HEK293 (cell line): ENCODE measurements around the gene KLK7.

Experiments
- CTCF ChIA-PET: fragments of 350-600 bp; formaldehyde crosslinking; extraction: SDS; loops from one replicate; lab custom pipeline; 2021; ENCODE audit warnings: antibody characterized with exemption; lab: Yijun Ruan, JAX
- POLR2A ChIA-PET: fragments of 300-600 bp; formaldehyde crosslinking; extraction: SDS; loops from one replicate; lab custom pipeline; 2020; ENCODE audit warnings: antibody characterized with exemption, inconsistent platforms; lab: Yijun Ruan, JAX
- H3K27ac ChIP-seq: fragments of 200-500 bp; sonication (Bioruptor generic); 2 replicates; pipeline ENCODE4 v1.5.1; 2014; ENCODE audit warnings: low read depth, low read length, control low read depth, inconsistent platforms; ENCODE audit errors: extremely low read depth
- H3K36me3 ChIP-seq, 2 experiments: fragments of 200-500 bp in 1 of 2; sonication (Bioruptor generic) in 1 of 2; 1 replicate in 1 of 2; 2 replicates in 1 of 2; pipeline ENCODE4 v1.5.1; 2014 to 2017; ENCODE audit warnings: inconsistent platforms in 2 of 2, low read length in 2 of 2; ENCODE audit not compliant: control insufficient read depth in 2 of 2, insufficient read depth in 1 of 2
- H3K4me1 ChIP-seq: fragments of 200-500 bp; sonication (Bioruptor generic); 2 replicates; pipeline ENCODE4 v1.5.1; 2014; ENCODE audit warnings: mild to moderate bottlenecking, low read length, inconsistent platforms; ENCODE audit not compliant: control insufficient read depth, insufficient read depth
- H3K4me3 ChIP-seq: 2 replicates; pipeline ENCODE4 v1.5.1; 2011; ENCODE audit warnings: low read depth, mild to moderate bottlenecking, control low read depth, low read length, moderate library complexity
- H3K9me3 ChIP-seq: fragments of 200-500 bp; sonication (Bioruptor generic); 2 replicates; pipeline ENCODE4 v1.5.1; 2014; ENCODE audit warnings: low read depth, low read length, inconsistent platforms; ENCODE audit not compliant: control insufficient read depth, insufficient read depth
- HOXC10 ChIP-seq: sonication (generic); formaldehyde crosslinking; IDR thresholded peaks from 2 replicates; pipeline ENCODE4 v1.8.1; 2023; ENCODE audit warnings: mild to moderate bottlenecking, missing genetic modification reagents
- KLF10 ChIP-seq: fragments of 450-650 bp; IDR thresholded peaks from 2 replicates; pipeline ENCODE4 v1.5.1; 2018; ENCODE audit warnings: missing biosample characterization, mild to moderate bottlenecking, missing genetic modification characterization
- KLF9 ChIP-seq: fragments of 450-650 bp; formaldehyde crosslinking; IDR thresholded peaks from 2 replicates; pipeline ENCODE4 v1.5.1; 2016; ENCODE audit warnings: missing biosample characterization, missing genetic modification characterization, low read depth
- MEIS1 ChIP-seq: sonication (generic); formaldehyde crosslinking; IDR thresholded peaks from 2 replicates; pipeline ENCODE4 v1.8.1; 2022; ENCODE audit warnings: missing genetic modification reagents, mild to moderate bottlenecking, borderline replicate concordance
- PBX3 ChIP-seq: sonication (generic); formaldehyde crosslinking; IDR thresholded peaks from 2 replicates; pipeline ENCODE4 v1.8.1; 2022; ENCODE audit warnings: mild to moderate bottlenecking, moderate library complexity, missing genetic modification reagents
- PRDM4 ChIP-seq: fragments of 450-650 bp; formaldehyde crosslinking; IDR thresholded peaks from 2 replicates; pipeline ENCODE4 v1.5.1; 2017; ENCODE audit warnings: missing biosample characterization, missing genetic modification characterization
- SP3 ChIP-seq: fragments of 450-650 bp; formaldehyde crosslinking; IDR thresholded peaks from 2 replicates; pipeline ENCODE4 v1.5.1; 2016; ENCODE audit warnings: missing biosample characterization, missing genetic modification characterization
- ZBTB21 ChIP-seq: fragments of 450-650 bp; formaldehyde crosslinking; IDR thresholded peaks from 2 replicates; pipeline ENCODE4 v1.5.1; 2017; ENCODE audit warnings: missing biosample characterization, missing genetic modification characterization
- ZBTB7A ChIP-seq: fragments of 450-650 bp; formaldehyde crosslinking; IDR thresholded peaks from 2 replicates; pipeline ENCODE4 v1.5.1; 2016; ENCODE audit warnings: low read depth, missing biosample characterization, missing genetic modification characterization
- ZNF112 ChIP-seq: fragments of 450-650 bp; formaldehyde crosslinking; IDR thresholded peaks from 2 replicates; pipeline ENCODE4 v1.5.0; 2017; ENCODE audit warnings: missing biosample characterization, missing genetic modification characterization
- ZNF133 ChIP-seq: fragments of 450-650 bp; formaldehyde crosslinking; IDR thresholded peaks from 2 replicates; pipeline ENCODE4 v1.5.1; 2016; ENCODE audit warnings: missing biosample characterization, missing genetic modification characterization
- ZNF169 ChIP-seq: fragments of 450-650 bp; formaldehyde crosslinking; IDR thresholded peaks from 2 replicates; pipeline ENCODE4 v1.5.1; 2016; ENCODE audit warnings: missing biosample characterization, missing genetic modification characterization
- ZNF292 ChIP-seq: fragments of 450-650 bp; formaldehyde crosslinking; IDR thresholded peaks from 2 replicates; pipeline ENCODE4 v1.5.1; 2016; ENCODE audit warnings: low read depth, missing biosample characterization, missing genetic modification characterization, borderline replicate concordance
- ZNF324 ChIP-seq: fragments of 450-650 bp; formaldehyde crosslinking; IDR thresholded peaks from 2 replicates; pipeline ENCODE4 v1.5.1; 2016; ENCODE audit warnings: missing biosample characterization, missing genetic modification characterization
- ZNF449 ChIP-seq: fragments of 450-650 bp; formaldehyde crosslinking; IDR thresholded peaks from 2 replicates; pipeline ENCODE4 v1.5.1; 2017; ENCODE audit warnings: missing biosample characterization, mild to moderate bottlenecking, missing genetic modification characterization, moderate library complexity
- ZNF555 ChIP-seq: fragments of 450-650 bp; formaldehyde crosslinking; conservative IDR thresholded peaks from 2 replicates; pipeline ENCODE4 v1.5.1; 2017; ENCODE audit warnings: missing biosample characterization, mild to moderate bottlenecking, missing genetic modification characterization, inconsistent platforms
- ZNF580 ChIP-seq: fragments of 450-650 bp; formaldehyde crosslinking; IDR thresholded peaks from 2 replicates; pipeline ENCODE4 v1.5.1; 2016; ENCODE audit warnings: missing biosample characterization, missing genetic modification characterization
- ZNF626 ChIP-seq: fragments of 450-650 bp; sonication (Bioruptor Pico); formaldehyde crosslinking; IDR thresholded peaks from 2 replicates; pipeline ENCODE4 v1.5.1; 2018; ENCODE audit warnings: missing biosample characterization, missing genetic modification characterization, inconsistent platforms
- ZNF629 ChIP-seq: fragments of 450-650 bp; formaldehyde crosslinking; IDR thresholded peaks from 2 replicates; pipeline ENCODE4 v1.5.1; 2017; ENCODE audit warnings: missing biosample characterization, missing genetic modification characterization
- ZNF660 ChIP-seq: fragments of 450-650 bp; IDR thresholded peaks from 2 replicates; pipeline ENCODE4 v1.5.1; 2018; ENCODE audit warnings: missing biosample characterization, mild to moderate bottlenecking, missing genetic modification characterization
- ZNF670 ChIP-seq: fragments of 450-650 bp; formaldehyde crosslinking; IDR thresholded peaks from 2 replicates; pipeline ENCODE4 v1.5.1; 2016; ENCODE audit warnings: missing biosample characterization, missing genetic modification characterization, low read depth
- ZNF76 ChIP-seq: fragments of 450-650 bp; formaldehyde crosslinking; IDR thresholded peaks from 2 replicates; pipeline ENCODE4; 2016; ENCODE audit warnings: low read depth, missing biosample characterization, missing genetic modification characterization, borderline replicate concordance
- ZXDB ChIP-seq: fragments of 450-650 bp; formaldehyde crosslinking; IDR thresholded peaks from 2 replicates; pipeline ENCODE4 v1.5.1; 2016; ENCODE audit warnings: missing biosample characterization, missing genetic modification characterization

Gene KLK7

GRCh38 chr19:51002089-51002532 is 18.4 kb upstream of the KLK7 start (continued):
- no peak for TF ChIP-seq ZNF112 (tag by site-specific recombination)
- no peak for TF ChIP-seq MEIS1 (CRISPR knock-in tag)
- no peak for TF ChIP-seq ZNF580 (tag by site-specific recombination)

GRCh38 chr19:51001515-51001914 is 17.8 kb upstream of the KLK7 start, which contains the start of gene KLK8:
Gene KLK8 (minus strand): TSS chr19:51001604. CDS start chr19:51001167, 437 bp downstream.
- H3K9me3 ChIP-seq = no peaks in the 10 kb centered on the region
- no peak within 1 kb of the TSS for H3K27ac ChIP-seq
- POLR2A ChIA-PET = no interaction called here
- H3K4me3 ChIP-seq = no peak within 1 kb of the TSS
- TF ChIP-seq ZNF629 (tag by site-specific recombination) (no peak), ZNF555 (tag by site-specific recombination) (no peak), KLF10 (tag by site-specific recombination) (no peak), SP3 (tag by site-specific recombination) (no peak), ZNF670 (tag by site-specific recombination) (no peak), ZBTB21 (tag by site-specific recombination) (no peak), ZNF133 (tag by site-specific recombination) (no peak), HOXC10 (CRISPR knock-in tag) (no peak), ZXDB (tag by site-specific recombination) (no peak)
- TF ChIP-seq, all 188 proteins: peak for 0
- CTCF ChIA-PET = interaction anchor here (0.6 to 1.8 kb wide), 2 partner anchors 16 to 80 kb away, joined by 3 to 7 read pairs; no protein-coding TSS in a partner anchor
- no peaks in the 10 kb centered on the region for H3K36me3 ChIP-seq
- H3K4me1 ChIP-seq = no peaks in the 10 kb centered on the region

GRCh38 chr19:51000981-51001380 is 17.3 kb upstream of the KLK7 start:
- Histone ChIP-seq H3K9me3 (no peaks in the 10 kb centered on the region), H3K4me1 (no peaks in the 10 kb centered on the region), H3K4me3 (no peak overlapping the region), H3K27ac (no peak overlapping the region), H3K36me3 (no peaks in the 10 kb centered on the region)
- TF ChIP-seq ZNF626 (tag by site-specific recombination) (no peak), ZNF292 (tag by site-specific recombination) (no peak), KLF9 (tag by site-specific recombination) (no peak), ZNF169 (tag by site-specific recombination) (no peak), PBX3 (CRISPR knock-in tag) (no peak), ZNF660 (tag by site-specific recombination) (no peak), ZNF76 (tag by site-specific recombination) (no peak)
- ChIA-PET CTCF (interaction anchor here (0.7 to 1.8 kb wide), 2 partner anchors 16 to 66 kb away, joined by 3 to 7 read pairs; no protein-coding TSS in a partner anchor), POLR2A (no interaction called here)

GRCh38 chr19:51000426-51000825 is 16.7 kb upstream of the KLK7 start:
- Histone ChIP-seq H3K4me1 (no peaks in the 10 kb centered on the region), H3K4me3 (no peak overlapping the region), H3K9me3 (no peaks in the 10 kb centered on the region), H3K36me3 (no peaks in the 10 kb centered on the region), H3K27ac (no peak overlapping the region)
- CTCF ChIA-PET = interaction anchor here (0.7 to 1.8 kb wide), 3 partner anchors 17 to 275 kb away, joined by 3 to 7 read pairs (median 3); no protein-coding TSS in a partner anchor
- POLR2A ChIA-PET = no interaction called here
- TF ChIP-seq PRDM4 (tag by site-specific recombination) = no peak
- TF ChIP-seq ZNF324 (tag by site-specific recombination) = no peak
- TF ChIP-seq PBX3 (CRISPR knock-in tag) = no peak
- no peak for TF ChIP-seq ZNF449
- TF ChIP-seq ZBTB7A = no peak
